ENCODE measurements around the gene DPYD.

Gene DPYD

DNA sequence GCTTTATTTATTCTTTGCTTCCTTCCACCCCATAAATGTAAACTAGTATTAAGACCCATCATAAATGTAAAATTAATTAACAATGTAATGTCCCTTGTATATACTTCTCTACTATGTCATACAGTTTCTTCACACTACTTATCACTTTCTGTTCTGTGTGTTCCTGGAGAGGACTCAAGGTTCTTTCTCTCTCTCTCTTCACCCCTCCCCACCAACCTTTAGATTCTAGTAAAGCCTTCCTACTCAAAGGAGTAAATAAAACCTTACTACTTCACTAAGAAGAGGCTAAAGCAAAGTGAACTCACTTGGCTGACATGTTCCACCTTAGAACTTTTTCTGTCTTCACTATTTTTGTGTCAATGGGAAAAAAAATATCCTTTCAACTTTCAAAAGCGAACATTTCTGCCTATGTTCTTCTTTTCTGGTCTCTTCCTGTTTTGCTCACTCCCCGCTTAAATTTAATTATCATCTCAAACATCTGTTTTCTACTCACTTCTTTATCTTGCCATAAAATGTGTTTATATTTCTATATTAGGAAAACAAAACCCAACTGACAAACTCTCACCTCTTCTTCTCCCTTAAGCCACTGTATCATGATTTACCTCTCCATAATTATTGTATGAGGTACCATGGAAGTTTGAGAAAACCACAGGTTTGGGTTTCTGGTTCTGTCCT, 260.3 kb downstream of the DPYD start:
- DNase-seq (ENCODE audit: low read depth, low spot score) = no peak

DNA sequence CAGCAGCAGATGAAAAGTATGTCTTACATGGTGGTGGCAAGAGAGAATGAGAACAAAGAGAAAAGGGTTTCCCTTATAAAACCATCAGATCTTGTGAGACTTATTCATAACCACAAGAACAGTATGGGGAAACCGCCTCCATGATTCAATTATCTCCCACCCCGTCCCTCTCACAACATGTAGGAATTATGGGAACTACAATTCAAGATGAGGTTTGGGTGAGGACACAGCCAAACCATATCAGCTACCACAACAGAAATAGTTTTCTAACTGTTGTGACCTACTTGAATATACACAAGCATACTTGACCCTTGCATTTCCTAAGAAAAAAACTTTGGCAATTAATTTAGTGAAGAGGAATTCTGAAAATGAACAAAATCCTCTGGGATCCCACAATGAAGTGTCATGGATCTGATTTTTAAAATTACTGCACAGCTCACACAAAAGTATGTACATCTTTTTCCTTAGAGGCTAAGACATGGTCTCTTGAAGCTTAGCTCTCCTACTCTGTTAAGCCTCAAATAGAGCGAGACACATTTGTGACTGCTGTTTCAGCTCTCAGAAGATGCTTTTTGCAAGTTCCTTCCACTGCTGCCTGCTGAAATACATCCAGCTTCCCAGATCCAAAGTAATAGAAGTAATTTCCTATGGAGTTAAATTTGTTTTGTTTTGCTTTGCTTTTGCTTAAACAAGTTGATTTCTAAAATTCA, 265.8 kb downstream of the DPYD start:
- no peak overlapping the region for H3K4me3 ChIP-seq (ENCODE audit: low read depth, low read length)
- TF ChIP-seq, protein P1, sequence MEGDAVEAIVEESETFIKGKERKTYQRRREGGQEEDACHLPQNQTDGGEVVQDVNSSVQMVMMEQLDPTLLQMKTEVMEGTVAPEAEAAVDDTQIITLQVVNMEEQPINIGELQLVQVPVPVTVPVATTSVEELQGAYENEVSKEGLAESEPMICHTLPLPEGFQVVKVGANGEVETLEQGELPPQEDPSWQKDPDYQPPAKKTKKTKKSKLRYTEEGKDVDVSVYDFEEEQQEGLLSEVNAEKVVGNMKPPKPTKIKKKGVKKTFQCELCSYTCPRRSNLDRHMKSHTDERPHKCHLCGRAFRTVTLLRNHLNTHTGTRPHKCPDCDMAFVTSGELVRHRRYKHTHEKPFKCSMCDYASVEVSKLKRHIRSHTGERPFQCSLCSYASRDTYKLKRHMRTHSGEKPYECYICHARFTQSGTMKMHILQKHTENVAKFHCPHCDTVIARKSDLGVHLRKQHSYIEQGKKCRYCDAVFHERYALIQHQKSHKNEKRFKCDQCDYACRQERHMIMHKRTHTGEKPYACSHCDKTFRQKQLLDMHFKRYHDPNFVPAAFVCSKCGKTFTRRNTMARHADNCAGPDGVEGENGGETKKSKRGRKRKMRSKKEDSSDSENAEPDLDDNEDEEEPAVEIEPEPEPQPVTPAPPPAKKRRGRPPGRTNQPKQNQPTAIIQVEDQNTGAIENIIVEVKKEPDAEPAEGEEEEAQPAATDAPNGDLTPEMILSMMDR (IDR thresholded peaks at IDR 0.05; ENCODE audit: low read depth, low read length) = no peak
- DNase-seq (ENCODE audit: low read depth, low spot score) = peak; percentile 28
- in situ Hi-C loops (cut with HindIII; ENCODE audit: low sequenced_read_pairs) = no loop called here

More for the DNA sequence above, 260.3 kb downstream of the DPYD start:
- TF ChIP-seq, protein P1 (IDR thresholded peaks at IDR 0.05; ENCODE audit: low read depth, low read length) = no peak
- in situ Hi-C loops (cut with HindIII; ENCODE audit: low sequenced_read_pairs) = no loop called here
- no peak overlapping the region for H3K4me3 ChIP-seq (ENCODE audit: low read depth, low read length)

DNA sequence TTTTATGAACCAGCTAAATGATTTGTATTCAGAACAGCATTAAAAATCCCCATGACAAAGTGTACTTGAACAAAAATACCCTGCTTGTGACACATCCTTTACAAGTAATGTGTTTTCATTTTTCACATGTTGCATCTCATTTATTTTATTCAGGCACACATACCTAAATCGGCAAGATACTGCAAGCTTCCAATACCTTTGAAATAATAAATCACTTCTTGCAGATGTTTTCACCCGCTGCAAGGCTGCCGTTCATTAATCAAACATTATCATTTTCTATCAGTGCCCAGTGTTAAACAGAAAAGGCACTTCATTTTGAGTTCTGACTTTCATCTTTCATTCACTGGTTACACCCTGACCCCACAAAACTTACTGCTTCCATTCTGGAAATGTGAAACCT, 269.6 kb downstream of the DPYD start:
- in situ Hi-C loops (cut with HindIII; ENCODE audit: low sequenced_read_pairs) = no loop called here
- TF ChIP-seq, protein P1 (IDR thresholded peaks at IDR 0.05; ENCODE audit: low read depth, low read length) = no peak
- no peak overlapping the region for H3K4me3 ChIP-seq (ENCODE audit: low read depth, low read length)
- DNase-seq (ENCODE audit: low read depth, low spot score) = no peak

GRCh38 chr1:97649591-97649990, 271.2 kb downstream of the DPYD start:
- TF ChIP-seq, protein P1 (IDR thresholded peaks at IDR 0.05; ENCODE audit: low read depth, low read length) = no peak
- H3K4me3 ChIP-seq (ENCODE audit: low read depth, low read length) = no peak overlapping the region
- in situ Hi-C loops (cut with HindIII; ENCODE audit: low sequenced_read_pairs) = no loop called here
- DNase-seq (ENCODE audit: low read depth, low spot score) = no peak

GRCh38 chr1:97647776-97648175, 273.1 kb downstream of the DPYD start:
- no peak overlapping the region for H3K4me3 ChIP-seq (ENCODE audit: low read depth, low read length)
- TF ChIP-seq, protein P1 (IDR thresholded peaks at IDR 0.05; ENCODE audit: low read depth, low read length) = no peak
- peak; percentile 66 for DNase-seq (ENCODE audit: low read depth, low spot score)
- in situ Hi-C loops (cut with HindIII; ENCODE audit: low sequenced_read_pairs) = no loop called here

DNA sequence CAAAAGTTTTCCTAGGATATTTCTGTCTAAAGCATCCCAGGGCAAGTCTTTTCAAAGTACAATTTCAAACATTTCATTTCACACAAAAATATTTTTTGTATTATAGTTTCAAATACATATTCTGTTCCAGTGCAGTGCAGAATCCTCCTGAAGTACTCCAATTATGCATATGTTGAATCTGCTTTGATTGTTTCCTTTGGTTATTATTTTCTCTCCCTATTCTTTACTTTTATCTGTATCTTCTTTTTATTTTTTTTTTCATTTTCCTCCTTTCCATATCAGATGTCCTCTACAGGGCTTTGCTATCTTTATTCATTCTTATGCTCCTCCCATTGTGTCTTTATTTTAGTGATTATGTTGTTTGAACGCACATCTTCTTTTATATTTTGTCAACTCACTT, 274.8 kb downstream of the DPYD start:
- in situ Hi-C loops (cut with HindIII; ENCODE audit: low sequenced_read_pairs) = no loop called here
- TF ChIP-seq, protein P1 (IDR thresholded peaks at IDR 0.05; ENCODE audit: low read depth, low read length) = no peak
- H3K4me3 ChIP-seq (ENCODE audit: low read depth, low read length) = no peak overlapping the region
- DNase-seq (ENCODE audit: low read depth, low spot score) = no peak
